HG02763 (cell line): Measurements from ENCODE around the gene CFH.
"Not testable (repeated sequence)": the region's sequence is repeated elsewhere in the genome, so short reads cannot be mapped to it uniquely, and the experiment has no call there.

Source experiments
- ATAC-seq: cut with Tn5 transposase; IDR thresholded peaks from one replicate; pipeline ENCODE4 v1.9.1; 2021; ENCODE audit warnings: mild to moderate bottlenecking, moderate library complexity; ENCODE audit not compliant: unreplicated experiment

The CFH gene

DNA sequence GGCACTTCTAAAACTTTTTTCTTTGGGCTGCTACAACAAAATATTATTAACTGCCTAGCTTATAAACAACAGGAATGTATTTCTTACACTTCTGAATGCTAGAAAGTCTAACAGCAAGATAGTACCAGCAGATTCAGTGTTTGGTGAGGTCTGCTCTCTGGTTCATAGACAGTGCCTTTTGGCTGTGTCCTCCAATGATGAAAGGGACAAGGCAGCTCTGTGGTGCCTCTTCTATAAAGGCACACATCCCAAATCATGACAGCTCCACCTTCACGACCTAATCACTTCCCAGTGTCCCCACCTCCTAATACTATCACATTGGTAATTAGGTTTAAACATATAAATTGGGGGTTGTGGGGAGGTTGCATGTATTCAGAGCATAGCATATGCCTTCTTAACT, 9.5 kb downstream of the CFH start:
- no peak for ATAC-seq

GRCh38 chr1:196667131-196667530, 15.3 kb downstream of the CFH start:
- ATAC-seq: no peak

GRCh38 chr1:196669051-196669450, 17.2 kb downstream of the CFH start:
- no peak for ATAC-seq

GRCh38 chr1:196669693-196670092, 17.9 kb downstream of the CFH start:
- no peak for ATAC-seq

GRCh38 chr1:196674908-196675307, 23.1 kb downstream of the CFH start:
- no peak for ATAC-seq

DNA sequence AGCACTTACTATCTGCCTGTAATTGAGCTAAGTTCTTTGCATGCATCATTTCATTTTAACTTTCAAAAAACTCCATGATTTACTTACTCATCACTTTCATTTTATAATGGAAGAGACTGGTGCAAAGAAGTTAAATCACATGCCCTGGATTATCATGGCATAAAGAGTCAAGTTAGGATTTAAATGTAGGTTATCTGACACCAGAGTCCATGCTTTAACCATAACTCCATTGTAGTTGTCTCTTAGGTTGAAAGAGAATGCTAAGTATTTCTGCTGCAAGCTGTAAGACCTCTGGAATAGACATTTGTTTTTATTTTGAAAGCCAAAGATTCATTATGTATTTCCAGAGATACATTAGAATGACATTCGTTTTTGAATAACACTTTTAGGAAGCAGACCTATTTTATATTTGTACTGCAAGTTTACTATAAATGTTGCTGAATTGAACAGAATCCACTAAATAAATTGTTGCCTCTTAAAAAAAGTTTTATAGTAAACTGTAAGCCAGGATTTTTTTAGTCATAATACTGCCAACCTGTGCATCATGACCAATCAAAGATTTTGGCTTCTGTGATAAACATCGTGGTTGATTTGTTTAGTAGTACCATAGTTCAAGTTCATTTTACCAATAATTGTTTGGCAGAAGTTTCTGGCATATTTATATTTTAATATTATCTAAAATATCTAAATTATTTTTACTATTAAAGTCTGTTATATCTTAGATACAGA, 26.1 kb downstream of the CFH start:
- no peak for ATAC-seq

- ATAC-seq: no peak
Observed at GRCh38 chr1:196678510-196678884, 26.7 kb downstream of the CFH start.

DNA sequence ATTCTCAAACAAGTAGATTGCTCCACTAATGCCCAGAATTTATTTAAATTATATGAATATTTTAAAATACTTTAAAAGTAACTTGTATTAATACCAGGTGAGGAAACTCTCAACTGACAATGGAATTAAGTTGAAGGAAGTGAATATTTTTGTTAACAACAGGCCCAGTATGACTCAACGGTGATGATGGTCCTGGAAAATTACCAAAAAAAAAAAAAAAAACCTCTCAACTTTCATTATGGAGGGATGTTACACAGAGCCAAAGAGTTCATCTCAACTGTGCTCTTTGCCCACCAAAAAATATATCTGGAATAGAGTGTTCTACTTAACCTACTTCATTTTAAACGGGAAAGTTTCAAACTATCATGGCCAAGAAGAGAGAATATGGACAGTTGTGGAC, 28.3 kb downstream of the CFH start:
- ATAC-seq: no peak

GRCh38 chr1:196684476-196684875, 32.6 kb downstream of the CFH start:
- no peak for ATAC-seq

DNA sequence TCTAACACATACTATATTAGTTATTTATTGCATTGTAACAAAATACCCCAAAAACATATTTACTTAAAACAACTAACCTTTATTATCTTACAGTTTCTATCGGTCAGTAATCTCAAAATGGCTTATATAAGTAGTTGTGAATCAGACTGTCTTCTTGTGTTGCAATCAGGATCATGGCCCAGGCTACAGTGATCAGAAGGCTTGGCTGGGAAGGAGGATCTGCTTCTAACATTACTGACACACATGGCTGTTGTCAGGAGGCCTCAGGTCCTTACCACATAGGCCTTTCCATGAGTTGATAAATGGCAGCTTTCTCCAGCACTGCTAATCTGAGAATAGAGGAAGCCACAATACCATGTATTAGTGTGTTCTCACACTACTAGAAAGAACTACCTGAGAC, 33.7 kb downstream of the CFH start:
- ATAC-seq: no peak

GRCh38 chr1:196689001-196689400, 37.2 kb downstream of the CFH start:
- ATAC-seq: no peak

GRCh38 chr1:196690582-196690981, 38.7 kb downstream of the CFH start:
- no peak for ATAC-seq

DNA sequence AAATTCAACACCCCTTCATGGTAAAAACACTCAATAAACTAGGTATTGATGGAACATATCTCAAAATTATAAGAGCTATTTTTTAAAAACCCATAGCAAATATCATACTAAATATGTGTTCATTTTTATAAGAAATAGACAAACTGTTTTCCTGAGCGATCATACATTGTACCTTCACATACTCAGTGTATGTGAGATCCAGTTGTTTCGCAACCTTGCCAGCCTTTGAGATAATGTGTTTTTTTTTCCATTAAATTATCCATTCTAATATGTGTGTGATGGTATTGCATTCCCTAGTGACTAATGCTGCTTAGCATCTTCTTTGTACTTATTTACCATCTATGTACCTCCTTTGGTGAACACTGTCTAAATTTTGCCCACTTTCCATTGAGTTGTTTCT, 47.1 kb downstream of the CFH start:
- ATAC-seq: no peak

GRCh38 chr1:196701144-196701543, 49.3 kb downstream of the CFH start:
- ATAC-seq: no peak

DNA sequence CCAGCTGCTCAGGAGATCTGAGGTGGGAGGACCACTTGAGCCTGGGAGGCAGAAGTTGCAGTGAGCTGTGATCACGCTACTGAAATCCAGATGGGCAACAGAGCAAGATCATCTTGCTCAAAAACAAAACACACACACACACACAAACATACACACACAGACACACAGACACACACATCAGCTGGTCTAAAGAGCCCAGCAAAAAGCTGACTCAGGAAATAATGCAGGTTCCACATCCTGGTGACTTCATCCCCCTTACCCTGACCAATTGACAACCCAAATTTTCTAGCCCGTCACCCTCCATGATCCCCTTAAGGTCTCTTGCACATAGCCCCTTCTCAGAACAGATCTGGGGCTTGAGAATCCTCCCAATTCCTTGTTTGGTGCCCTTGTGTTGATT, 58.0 kb downstream of the CFH start:
- ATAC-seq: not testable (repeated sequence)

DNA sequence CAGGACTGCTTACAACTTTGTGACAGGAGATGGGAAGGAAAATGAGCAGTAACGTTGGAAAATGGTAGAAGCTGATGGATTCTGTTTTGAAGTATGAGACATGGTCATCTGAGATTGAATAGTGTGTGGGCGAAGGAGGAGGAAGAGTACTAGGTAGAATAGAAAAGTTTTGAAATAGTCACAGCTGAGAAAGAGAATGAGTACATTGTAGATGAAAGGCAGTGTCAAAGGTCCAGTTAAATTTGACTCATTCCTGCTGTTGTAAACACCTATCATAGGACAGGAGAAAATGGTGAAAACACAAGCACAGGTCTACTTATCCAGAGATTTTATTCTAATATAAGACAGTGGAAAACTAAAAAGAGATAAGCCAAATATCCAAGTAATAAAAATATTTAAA, 66.0 kb downstream of the CFH start:
- ATAC-seq: no peak

DNA sequence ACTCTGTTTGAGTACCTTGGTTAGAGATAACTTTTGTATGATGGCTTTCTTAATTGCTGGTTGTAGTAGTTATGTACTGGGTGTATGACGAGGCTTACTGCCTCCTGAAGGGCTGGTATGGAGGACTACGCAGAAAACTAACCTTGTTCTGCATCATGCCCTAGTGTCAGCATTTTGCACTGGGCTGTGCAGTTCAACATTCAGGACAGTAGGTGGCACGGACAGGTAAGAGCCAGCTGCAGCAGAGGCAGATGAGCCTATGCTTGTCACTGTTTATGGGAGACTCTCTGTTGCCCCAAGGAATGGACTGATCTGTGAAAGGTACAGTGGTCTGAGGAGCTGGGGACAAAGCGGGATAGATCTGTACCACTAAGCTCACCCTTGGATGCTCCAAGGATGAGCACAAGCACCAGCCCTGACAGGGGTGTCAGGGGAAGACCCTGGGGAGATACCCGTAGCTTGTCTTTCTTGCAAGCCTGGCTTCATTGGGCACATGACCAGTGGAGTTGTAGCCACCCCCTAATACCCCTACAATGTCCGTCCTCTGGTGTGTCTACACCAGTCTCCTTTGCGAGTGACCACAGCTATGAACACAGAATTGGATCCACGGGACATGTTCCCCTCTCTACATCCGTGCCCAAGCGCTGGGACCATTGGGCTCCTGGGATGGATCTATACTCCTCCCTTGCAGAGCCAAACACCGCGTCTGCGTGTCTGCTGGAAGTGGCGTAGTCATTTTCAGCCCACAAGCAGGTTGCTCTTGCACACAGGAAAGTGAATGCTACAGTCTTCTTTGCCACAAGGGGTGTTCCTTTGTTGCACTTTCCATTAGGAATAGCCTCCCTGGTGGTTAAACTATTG, 71.7 kb downstream of the CFH start:
- ATAC-seq: peak; percentile 100

GRCh38 chr1:196732526-196732925, 80.7 kb downstream of the CFH start:
- no peak for ATAC-seq

DNA sequence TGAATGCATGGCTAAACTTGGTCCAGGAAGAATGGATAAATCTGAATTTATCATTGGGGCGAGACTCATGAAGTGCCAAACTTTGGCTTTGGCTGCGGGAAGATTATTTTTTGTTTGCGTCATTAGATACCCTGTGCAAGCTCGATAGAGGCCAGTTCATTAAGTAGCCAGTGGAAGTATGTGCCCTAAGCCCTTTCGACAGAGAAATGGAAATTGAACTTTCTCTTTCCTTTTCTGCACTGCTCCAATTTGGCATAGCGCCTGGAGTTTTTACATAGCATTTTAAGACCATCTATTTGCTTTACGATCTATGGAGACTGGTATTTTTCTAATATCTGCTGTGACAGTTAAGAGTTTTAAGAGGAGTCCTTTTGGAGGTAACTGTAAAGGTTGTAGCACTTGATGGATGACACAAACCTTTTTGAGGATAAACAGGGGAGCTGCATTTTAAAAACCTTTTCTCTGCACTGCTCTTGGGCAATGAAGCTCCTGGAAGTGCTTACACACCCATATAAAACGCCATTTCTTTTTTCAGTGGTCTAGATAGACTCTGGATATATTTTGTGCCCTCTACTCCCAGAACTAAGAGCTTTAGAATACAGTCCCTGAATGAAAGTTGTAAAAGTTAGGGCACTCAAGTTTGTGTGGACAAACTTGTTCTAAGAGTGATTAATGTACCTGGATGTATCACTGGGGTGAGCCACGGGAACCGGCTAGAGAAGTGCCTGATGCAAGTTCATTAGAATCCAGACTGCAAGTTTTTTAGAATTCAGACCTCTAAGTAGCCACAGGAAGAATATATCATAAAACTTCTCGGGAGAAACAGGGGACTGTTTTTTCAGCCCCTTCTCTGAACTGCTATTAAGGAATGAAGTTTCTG, 81.5 kb downstream of the CFH start:
- ATAC-seq: no peak

GRCh38 chr1:196734006-196734405, 82.2 kb downstream of the CFH start:
- ATAC-seq: no peak

DNA sequence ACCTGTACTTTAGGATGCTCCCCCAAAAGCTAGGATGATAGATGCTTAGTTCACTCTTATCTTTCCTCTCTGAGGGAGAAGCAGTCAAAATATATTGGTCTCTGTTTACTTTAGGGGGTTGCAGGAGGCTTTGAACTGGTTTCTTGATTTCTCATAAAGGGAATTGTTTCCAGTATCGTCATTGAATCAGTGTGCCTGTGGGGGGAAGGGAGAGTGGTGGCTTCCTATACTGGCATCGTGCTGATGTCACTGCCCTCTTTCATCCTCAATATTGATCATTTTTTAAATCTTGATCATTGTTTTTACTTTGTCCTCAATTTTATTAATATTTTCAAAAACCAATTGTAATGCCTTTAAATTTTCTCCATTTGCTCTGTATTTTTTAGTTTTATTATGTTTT, 82.6 kb downstream of the CFH start:
- ATAC-seq: no peak
